Tibial artery (tissue), 4 donors: ENCODE results near the gene CA5A.
"Not testable (repeated sequence)": the region's sequence is repeated elsewhere in the genome, so short reads cannot be mapped to it uniquely, and the experiment has no call there.

Source experiments
- DNase-seq, 2 donors: peaks; one replicate each; pipeline ENCODE4 v3.0.0-alpha.2; 2019
- H3K27ac ChIP-seq, 2 donors: fragments of 200-600 bp; sonication (generic) in 1 of 2; 1 replicate in 1 of 2; 2 replicates in 1 of 2; pipeline ENCODE4 v1.5.1; 2018 to 2019; ENCODE audit warnings: mild to moderate bottlenecking in 1 of 2
- H3K27me3 ChIP-seq, 2 donors: fragments of 200-600 bp; sonication (generic) in 1 of 2; one replicate each; pipeline versions ENCODE4 v1.5.1 to v1.6.0; 2016 to 2019
- H3K36me3 ChIP-seq, 3 donors: fragments of 200-600 bp; sonication (generic) in 2 of 3; one replicate each; pipeline ENCODE4 v1.5.1; 2016 to 2019; ENCODE audit warnings: mild to moderate bottlenecking in 2 of 3
- H3K4me1 ChIP-seq, 4 donors: fragments of 200-600 bp; sonication (generic) in 2 of 4; 1 replicate in 3 of 4; 2 replicates in 1 of 4; pipeline ENCODE4 v1.5.1; 2016 to 2019
- H3K4me3 ChIP-seq, 2 donors: fragments of 200-600 bp; sonication (generic) in 1 of 2; 1 replicate in 1 of 2; 2 replicates in 1 of 2; pipeline ENCODE4 v1.5.1; 2018 to 2019; ENCODE audit warnings: mild to moderate bottlenecking in 2 of 2
- H3K9me3 ChIP-seq, 3 donors: fragments of 200-600 bp; sonication (generic) in 1 of 3; one replicate each; pipeline ENCODE4 v1.5.1; 2016 to 2019
- CTCF ChIP-seq, 2 experiments: fragments of 200-600 bp in 1 of 2; fragments of 450-650 bp in 1 of 2; IDR thresholded peaks; one replicate each; pipeline ENCODE4 v1.5.1; 2017 to 2019; ENCODE audit warnings: antibody characterized with exemption in 2 of 2, mild to moderate bottlenecking in 1 of 2, moderate library complexity in 1 of 2
- intact Hi-C: fragments of 100-400 bp; cut with DNase I; formaldehyde crosslinking; loops from one replicate; pipeline ENCODE4 v1.15.0; 2023; ENCODE audit warnings: low total_unique reads

CA5A gene

DNA sequence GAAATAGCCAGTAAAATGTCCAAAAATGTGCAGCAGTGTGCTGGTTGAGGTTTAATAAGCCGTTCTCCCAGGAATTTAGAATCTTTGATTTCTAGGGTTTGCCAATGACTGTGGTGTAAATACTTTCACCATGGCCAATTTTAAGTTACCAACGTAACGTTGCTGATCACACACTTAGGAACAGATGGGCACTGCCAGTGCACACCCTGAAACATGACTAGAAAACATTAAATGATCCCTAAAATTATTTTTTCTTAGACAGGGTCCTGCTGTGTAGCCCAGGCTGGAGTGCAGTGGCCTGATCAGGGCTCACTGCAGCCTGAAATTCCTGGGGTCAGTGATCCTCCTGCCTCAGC lies 3.2 kb downstream of the CA5A start:
- intact Hi-C loops = no loop called here
- TF ChIP-seq CTCF (IDR thresholded peaks at IDR 0.05) = no peak
- H3K36me3 ChIP-seq = no peaks in the 10 kb centered on the region
- peaks cover 0 to 26% of the 10 kb centered on the region in 2 donors for H3K27me3 ChIP-seq
- no peaks in the 10 kb centered on the region for H3K9me3 ChIP-seq
- no peaks in the 10 kb centered on the region for H3K4me1 ChIP-seq
- H3K4me3 ChIP-seq = no peak overlapping the region
- no peak overlapping the region for H3K27ac ChIP-seq
- DNase-seq = no peak

GRCh38 chr16:87932475-87933139 lies 3.7 kb downstream of the CA5A start:
- DNase-seq, H3K36me3 ChIP-seq, intact Hi-C loops, H3K27ac ChIP-seq, H3K9me3 ChIP-seq, H3K4me1 ChIP-seq, H3K4me3 ChIP-seq: not testable (repeated sequence)
- peaks cover 0 to 26% of the 10 kb centered on the region in 2 donors for H3K27me3 ChIP-seq

DNA sequence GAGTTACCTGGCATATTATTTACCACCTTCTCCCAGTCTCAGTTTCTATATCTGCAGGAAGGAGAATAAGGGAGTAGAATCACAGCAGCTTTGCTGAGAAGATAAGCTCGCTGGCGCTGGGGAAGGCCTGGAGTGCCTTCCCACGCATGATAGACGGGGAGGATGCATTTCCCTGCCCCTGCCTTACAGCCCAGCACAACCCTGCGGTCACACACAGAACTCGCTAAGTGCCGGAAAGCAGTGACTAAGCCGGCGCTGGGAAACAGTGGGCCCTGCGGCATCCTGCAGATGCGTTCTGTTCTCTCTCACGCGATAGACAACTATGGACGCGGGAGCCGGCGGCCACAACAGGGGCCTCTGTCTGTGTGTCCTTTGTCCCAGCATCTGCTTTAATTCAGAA lies 4.8 kb downstream of the CA5A start:
- no peak for TF ChIP-seq CTCF (IDR thresholded peaks at IDR 0.05)
- no peak overlapping the region for H3K27ac ChIP-seq
- no peak for DNase-seq
- H3K4me3 ChIP-seq = no peak overlapping the region
- no peaks in the 10 kb centered on the region for H3K4me1 ChIP-seq
- H3K36me3 ChIP-seq = no peaks in the 10 kb centered on the region
- H3K9me3 ChIP-seq = no peaks in the 10 kb centered on the region
- H3K27me3 ChIP-seq = peaks cover 0 to 33% of the 10 kb centered on the region in 2 donors
- intact Hi-C loops = no loop called here

- Histone ChIP-seq H3K4me3 (no peak overlapping the region), H3K36me3 (no peaks in the 10 kb centered on the region), H3K4me1 (no peaks in the 10 kb centered on the region), H3K9me3 (no peaks in the 10 kb centered on the region), H3K27ac (no peak overlapping the region), H3K27me3 (peaks cover 0 to 37% of the 10 kb centered on the region in 2 donors)
- no peak for DNase-seq
- intact Hi-C loops = no loop called here
- no peak for TF ChIP-seq CTCF (IDR thresholded peaks at IDR 0.05)
Observed at GRCh38 chr16:87930456-87930855, 5.9 kb downstream of the CA5A start.

GRCh38 chr16:87929986-87930385 lies 6.3 kb downstream of the CA5A start:
- no peak for DNase-seq
- H3K36me3 ChIP-seq = no peaks in the 10 kb centered on the region
- intact Hi-C loops = no loop called here
- no peaks in the 10 kb centered on the region for H3K9me3 ChIP-seq
- no peak for TF ChIP-seq CTCF (IDR thresholded peaks at IDR 0.05)
- no peaks in the 10 kb centered on the region for H3K4me1 ChIP-seq
- H3K27me3 ChIP-seq = peaks cover 0 to 33% of the 10 kb centered on the region in 2 donors
- H3K27ac ChIP-seq = no peak overlapping the region
- H3K4me3 ChIP-seq = no peak overlapping the region

- H3K36me3 ChIP-seq = no peaks in the 10 kb centered on the region
- no peak overlapping the region for H3K4me3 ChIP-seq
- no peaks in the 10 kb centered on the region for H3K9me3 ChIP-seq
- intact Hi-C loops = no loop called here
- peaks cover 0 to 14% (median 7%) of the 10 kb centered on the region in 4 donors for H3K4me1 ChIP-seq
- peaks cover 0 to 24% of the 10 kb centered on the region in 2 donors for H3K27me3 ChIP-seq
- no peak overlapping the region for H3K27ac ChIP-seq
- TF ChIP-seq CTCF (IDR thresholded peaks at IDR 0.05) = no peak
- DNase-seq = no peak
Observed at GRCh38 chr16:87927195-87927562, 9.2 kb downstream of the CA5A start.
